HepG2 (cell line): ENCODE results near the gene CMTM5. TPM values are rescaled to one million over a fixed set of nuclear protein-coding genes. Genes with fewer than 3 reads are reported as not detected.
A peak's percentile ranks its signal among the peaks of the same experiment; 100 is the strongest.

Source experiments
- ATRX ChIP-seq: sonication (generic); formaldehyde crosslinking; IDR thresholded peaks from 2 replicates; pipeline ENCODE4 v1.4.0; 2020; ENCODE audit warnings: missing genetic modification reagents, borderline replicate concordance
- CREM ChIP-seq, 2 experiments: sonication (generic) in 1 of 2; formaldehyde crosslinking in 1 of 2; IDR thresholded peaks; 2 replicates each; pipeline versions ENCODE4 v1.4.0 to v1.6.1; 2016 to 2020; ENCODE audit warnings: antibody characterized with exemption in 1 of 2, mild to moderate bottlenecking in 1 of 2, missing genetic modification reagents in 1 of 2
- EEA1 ChIP-seq: sonication (generic); formaldehyde crosslinking; IDR thresholded peaks from 2 replicates; pipeline ENCODE4 v1.5.1; 2020; ENCODE audit warnings: mild to moderate bottlenecking, missing genetic modification reagents, borderline replicate concordance
- ELF1 ChIP-seq: sonication (generic); formaldehyde crosslinking; IDR thresholded peaks from 2 replicates; pipeline ENCODE4 v1.4.0; 2020; ENCODE audit warnings: missing genetic modification reagents
- FOXA3 ChIP-seq: IDR thresholded peaks from 2 replicates; pipeline ENCODE4 v1.6.1; 2016; ENCODE audit warnings: missing genetic modification reagents, missing compliant biosample characterization
- HDAC2 ChIP-seq: sonication (generic); formaldehyde crosslinking; IDR thresholded peaks from 2 replicates; pipeline ENCODE4 v1.4.0; 2020; ENCODE audit warnings: missing genetic modification reagents
- KDM3A ChIP-seq: IDR thresholded peaks from 2 replicates; pipeline ENCODE4 v1.6.1; 2018; ENCODE audit warnings: low read depth, missing compliant biosample characterization
- KLF16 ChIP-seq, 2 experiments: sonication (generic) in 1 of 2; formaldehyde crosslinking in 1 of 2; IDR thresholded peaks; 2 replicates each; pipeline versions ENCODE4 v1.6.1 to v1.8.0; 2016 to 2023; ENCODE audit warnings: missing genetic modification reagents in 2 of 2, missing compliant biosample characterization in 1 of 2
- NFE2L1 ChIP-seq: sonication (generic); formaldehyde crosslinking; IDR thresholded peaks from 2 replicates; pipeline ENCODE4 v1.4.0; 2020; ENCODE audit warnings: missing genetic modification reagents, mild to moderate bottlenecking, borderline replicate concordance
- PAWR ChIP-seq: sonication (generic); formaldehyde crosslinking; IDR thresholded peaks from 2 replicates; pipeline ENCODE4 v1.4.0; 2020; ENCODE audit warnings: missing genetic modification reagents, mild to moderate bottlenecking, borderline replicate concordance
- PITX1 ChIP-seq: sonication (generic); formaldehyde crosslinking; IDR thresholded peaks from 2 replicates; pipeline ENCODE4 v1.5.1; 2020; ENCODE audit warnings: mild to moderate bottlenecking, missing genetic modification reagents
- RBAK ChIP-seq: sonication (generic); formaldehyde crosslinking; IDR thresholded peaks from 2 replicates; pipeline ENCODE4 v1.5.1; 2020; ENCODE audit warnings: mild to moderate bottlenecking, missing genetic modification reagents
- RXRB ChIP-seq: IDR thresholded peaks from 2 replicates; pipeline ENCODE4 v1.6.1; 2016; ENCODE audit warnings: borderline replicate concordance, missing genetic modification reagents, missing compliant biosample characterization
- ZFX ChIP-seq: sonication (generic); formaldehyde crosslinking; IDR thresholded peaks from 2 replicates; pipeline ENCODE4 v1.4.0; 2020; ENCODE audit warnings: mild to moderate bottlenecking, low read depth, missing genetic modification reagents, moderate library complexity
- ZKSCAN8 ChIP-seq: IDR thresholded peaks from 2 replicates; pipeline ENCODE4 v1.6.1; 2016; ENCODE audit warnings: borderline replicate concordance, missing genetic modification reagents, missing compliant biosample characterization
- ZNF225 ChIP-seq: sonication (generic); formaldehyde crosslinking; IDR thresholded peaks from 2 replicates; pipeline ENCODE4 v1.4.0; 2020; ENCODE audit warnings: mild to moderate bottlenecking, missing genetic modification reagents
- ZNF451 ChIP-seq: sonication (generic); formaldehyde crosslinking; IDR thresholded peaks from 2 replicates; pipeline ENCODE4 v1.5.0; 2020; ENCODE audit warnings: mild to moderate bottlenecking, missing genetic modification reagents
- ZNF619 ChIP-seq: sonication (generic); formaldehyde crosslinking; IDR thresholded peaks from 2 replicates; pipeline ENCODE4 v1.4.0; 2020; ENCODE audit warnings: mild to moderate bottlenecking, missing genetic modification reagents
- ZNF792 ChIP-seq: IDR thresholded peaks from 2 replicates; pipeline ENCODE4 v1.6.1; 2016
- ZNF883 ChIP-seq: sonication (generic); formaldehyde crosslinking; IDR thresholded peaks from 2 replicates; pipeline ENCODE4 v1.5.1; 2020; ENCODE audit warnings: mild to moderate bottlenecking, missing genetic modification reagents; ENCODE audit errors: not compliant biosample characterization
- polyA plus RNA-seq, 8 experiments: library from polyadenylated mRNA; depleted of rRNA in 3 of 8; stranded (reverse) in 7 of 8; unstranded in 1 of 8; fragments of >200 nt; fragmentation: Illumina TruSeq in 4 of 8; extraction: Trizol in 4 of 8; gene quantifications; 2 replicates each; pipeline versions ENCODE4 v1.2.1 to v1.2.3, GENCODE V29; 2011 to 2016; ENCODE audit warnings: low read depth in 4 of 8, missing spikeins in 1 of 8, mixed read lengths in 1 of 8; ENCODE audit not compliant: insufficient read depth in 1 of 8
- total RNA-seq, 5 experiments: library from RNA; depleted of rRNA; stranded (reverse); fragments of >200 nt; fragmentation: Illumina TruSeq; extraction: Trizol; gene quantifications; 2 replicates each; pipeline ENCODE4 v1.2.3, GENCODE V29; 2016; ENCODE audit warnings: low read depth in 1 of 5
- TF ChIP-seq, protein P1 (sequence below): IDR thresholded peaks from 2 replicates; pipeline ENCODE4 v1.4.0; 2020; ENCODE audit warnings: mild to moderate bottlenecking, missing genetic modification reagents
- TF ChIP-seq, protein P2 (sequence below): IDR thresholded peaks from 2 replicates; pipeline ENCODE4 v1.6.1; 2012; ENCODE audit warnings: inconsistent platforms
- TF ChIP-seq, protein P3 (sequence below): sonication (generic); formaldehyde crosslinking; IDR thresholded peaks from 2 replicates; pipeline ENCODE4 v1.4.0; 2020; ENCODE audit warnings: missing genetic modification reagents, borderline replicate concordance

Gene CMTM5
- total and polyA plus RNA-seq, 2 of the 13 experiments (the other 11 are each of a cell fraction or from before 2014, with no cell fraction given) = not detected

DNA sequence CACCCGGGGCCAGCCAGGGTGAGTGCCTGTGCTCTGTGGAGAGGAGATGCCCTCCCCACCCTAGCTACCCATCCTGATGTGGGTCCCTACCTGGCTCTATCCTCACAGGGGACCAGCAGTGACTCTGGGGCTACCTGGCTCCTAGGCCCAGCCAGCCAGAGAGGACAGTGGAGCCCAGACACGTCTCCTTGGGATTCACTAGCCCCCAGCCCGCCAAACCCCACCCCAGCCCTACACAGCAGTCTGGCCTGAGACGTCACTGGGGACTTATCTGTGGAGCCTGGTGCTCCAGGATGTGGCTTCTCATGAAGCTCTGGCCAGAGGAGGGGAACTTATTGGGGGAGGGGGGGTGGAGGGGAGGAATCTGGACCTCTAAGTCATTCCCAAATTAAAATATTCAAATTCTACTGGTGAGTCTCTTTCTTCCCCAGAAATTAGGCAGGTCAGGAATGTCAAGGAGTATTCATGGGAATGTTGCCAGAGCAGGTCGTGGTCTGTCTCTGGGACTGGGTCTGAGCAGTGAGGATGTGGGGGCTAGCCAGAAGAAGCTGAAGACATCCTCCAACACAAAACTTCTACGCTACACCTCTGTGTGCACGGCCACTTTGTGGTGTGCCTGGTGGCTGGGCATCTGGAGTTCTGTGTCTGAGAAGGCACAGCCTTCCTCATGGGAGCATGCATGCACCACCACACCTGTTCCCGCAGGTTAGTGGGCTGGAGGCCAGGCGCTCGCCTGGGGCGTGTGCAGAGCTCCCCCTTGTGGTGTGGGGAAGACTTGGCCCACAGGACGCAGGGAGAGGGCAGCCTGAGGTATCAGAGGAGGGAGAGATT, 2.7 kb downstream of the CMTM5 start (continued):
- TF ChIP-seq ZKSCAN8 (0 out of 2 replicates have a peak, but pooled peaks have one; percentile 32), ZNF451 (CRISPR knock-in tag) (no peak), ZFX (peak; percentile 47; the same call in 1 of the 2 replicates), RBAK (CRISPR knock-in tag) (no peak), KDM3A (CRISPR knock-in tag) (peak; percentile 89), EEA1 (CRISPR knock-in tag) (no peak), ATRX (no peak), FOXA3 (CRISPR knock-in tag) (peak; percentile 57), HDAC2 (CRISPR knock-in tag) (peak; percentile 64; the same call in 1 of the 2 replicates), ZNF619 (peak; percentile 90), PITX1 (CRISPR knock-in tag) (peak; percentile 27; the same call in 1 of the 2 replicates), ZNF225 (CRISPR knock-in tag) (peak; percentile 95), NFE2L1 (CRISPR knock-in tag) (0 out of 2 replicates have a peak, but pooled peaks have one; percentile 9), ZNF883 (CRISPR knock-in tag) (peak; percentile 67), CREM (IDR thresholded peaks at IDR 0.05) (no peak), CREM (CRISPR knock-in tag; IDR thresholded peaks at IDR 0.05) (0 out of 2 replicates have a peak, but pooled peaks have one; percentile 10), KLF16 (CRISPR knock-in tag; IDR thresholded peaks at IDR 0.05) (0 out of 4 replicates have a peak, but pooled peaks of 1 of the 2 experiments have one; percentile 66), ELF1 (CRISPR knock-in tag) (peak; percentile 43; the same call in 1 of the 2 replicates), RXRB (CRISPR knock-in tag) (peak; percentile 61; the same call in 1 of the 2 replicates), PAWR (CRISPR knock-in tag) (no peak; the same call in 1 of the 2 replicates), ZNF792 (CRISPR knock-in tag) (peak; percentile 58; the same call in 1 of the 2 replicates)
- TF ChIP-seq, protein P1, sequence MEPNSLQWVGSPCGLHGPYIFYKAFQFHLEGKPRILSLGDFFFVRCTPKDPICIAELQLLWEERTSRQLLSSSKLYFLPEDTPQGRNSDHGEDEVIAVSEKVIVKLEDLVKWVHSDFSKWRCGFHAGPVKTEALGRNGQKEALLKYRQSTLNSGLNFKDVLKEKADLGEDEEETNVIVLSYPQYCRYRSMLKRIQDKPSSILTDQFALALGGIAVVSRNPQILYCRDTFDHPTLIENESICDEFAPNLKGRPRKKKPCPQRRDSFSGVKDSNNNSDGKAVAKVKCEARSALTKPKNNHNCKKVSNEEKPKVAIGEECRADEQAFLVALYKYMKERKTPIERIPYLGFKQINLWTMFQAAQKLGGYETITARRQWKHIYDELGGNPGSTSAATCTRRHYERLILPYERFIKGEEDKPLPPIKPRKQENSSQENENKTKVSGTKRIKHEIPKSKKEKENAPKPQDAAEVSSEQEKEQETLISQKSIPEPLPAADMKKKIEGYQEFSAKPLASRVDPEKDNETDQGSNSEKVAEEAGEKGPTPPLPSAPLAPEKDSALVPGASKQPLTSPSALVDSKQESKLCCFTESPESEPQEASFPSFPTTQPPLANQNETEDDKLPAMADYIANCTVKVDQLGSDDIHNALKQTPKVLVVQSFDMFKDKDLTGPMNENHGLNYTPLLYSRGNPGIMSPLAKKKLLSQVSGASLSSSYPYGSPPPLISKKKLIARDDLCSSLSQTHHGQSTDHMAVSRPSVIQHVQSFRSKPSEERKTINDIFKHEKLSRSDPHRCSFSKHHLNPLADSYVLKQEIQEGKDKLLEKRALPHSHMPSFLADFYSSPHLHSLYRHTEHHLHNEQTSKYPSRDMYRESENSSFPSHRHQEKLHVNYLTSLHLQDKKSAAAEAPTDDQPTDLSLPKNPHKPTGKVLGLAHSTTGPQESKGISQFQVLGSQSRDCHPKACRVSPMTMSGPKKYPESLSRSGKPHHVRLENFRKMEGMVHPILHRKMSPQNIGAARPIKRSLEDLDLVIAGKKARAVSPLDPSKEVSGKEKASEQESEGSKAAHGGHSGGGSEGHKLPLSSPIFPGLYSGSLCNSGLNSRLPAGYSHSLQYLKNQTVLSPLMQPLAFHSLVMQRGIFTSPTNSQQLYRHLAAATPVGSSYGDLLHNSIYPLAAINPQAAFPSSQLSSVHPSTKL (CRISPR knock-in tag) = peak; percentile 45; the same call in 1 of the 2 replicates
- TF ChIP-seq, protein P2, sequence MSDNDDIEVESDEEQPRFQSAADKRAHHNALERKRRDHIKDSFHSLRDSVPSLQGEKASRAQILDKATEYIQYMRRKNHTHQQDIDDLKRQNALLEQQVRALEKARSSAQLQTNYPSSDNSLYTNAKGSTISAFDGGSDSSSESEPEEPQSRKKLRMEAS = peak; percentile 56; the same call in 1 of the 2 replicates
- TF ChIP-seq, protein P3, sequence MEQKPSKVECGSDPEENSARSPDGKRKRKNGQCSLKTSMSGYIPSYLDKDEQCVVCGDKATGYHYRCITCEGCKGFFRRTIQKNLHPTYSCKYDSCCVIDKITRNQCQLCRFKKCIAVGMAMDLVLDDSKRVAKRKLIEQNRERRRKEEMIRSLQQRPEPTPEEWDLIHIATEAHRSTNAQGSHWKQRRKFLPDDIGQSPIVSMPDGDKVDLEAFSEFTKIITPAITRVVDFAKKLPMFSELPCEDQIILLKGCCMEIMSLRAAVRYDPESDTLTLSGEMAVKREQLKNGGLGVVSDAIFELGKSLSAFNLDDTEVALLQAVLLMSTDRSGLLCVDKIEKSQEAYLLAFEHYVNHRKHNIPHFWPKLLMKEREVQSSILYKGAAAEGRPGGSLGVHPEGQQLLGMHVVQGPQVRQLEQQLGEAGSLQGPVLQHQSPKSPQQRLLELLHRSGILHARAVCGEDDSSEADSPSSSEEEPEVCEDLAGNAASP (CRISPR knock-in tag) = peak; percentile 71; the same call in 1 of the 2 replicates
